ENCODE measurements around the gene SERPINC1. TPM values are rescaled to one million over a fixed set of nuclear protein-coding genes. Genes with fewer than 3 reads are reported as not detected.

Gene SERPINC1
- total RNA-seq, 1 experiment from 2014 or later, result 0.57 TPM

GRCh38 chr1:173876732-173877131, 40.4 kb downstream of the SERPINC1 start (continued):
- TF ChIP-seq E2F5 (CRISPR knock-in tag; IDR thresholded peaks at IDR 0.05), result no peak
- no peak for TF ChIP-seq SP1 (CRISPR knock-in tag; conservative IDR thresholded peaks at IDR 0.05)
- no peak for TF ChIP-seq TEAD1 (CRISPR knock-in tag; IDR thresholded peaks at IDR 0.05)
- TF ChIP-seq ELF4 (CRISPR knock-in tag; IDR thresholded peaks at IDR 0.05; ENCODE audit: low read depth), result no peak
- no peak for TF ChIP-seq ESRRA (CRISPR knock-in tag; IDR thresholded peaks at IDR 0.05; ENCODE audit: borderline replicate concordance)
- no peak for TF ChIP-seq TP53 (CRISPR knock-in tag; IDR thresholded peaks at IDR 0.05)
- no peak for TF ChIP-seq ZNF219 (CRISPR knock-in tag; IDR thresholded peaks at IDR 0.05; ENCODE audit: borderline replicate concordance)

DNA sequence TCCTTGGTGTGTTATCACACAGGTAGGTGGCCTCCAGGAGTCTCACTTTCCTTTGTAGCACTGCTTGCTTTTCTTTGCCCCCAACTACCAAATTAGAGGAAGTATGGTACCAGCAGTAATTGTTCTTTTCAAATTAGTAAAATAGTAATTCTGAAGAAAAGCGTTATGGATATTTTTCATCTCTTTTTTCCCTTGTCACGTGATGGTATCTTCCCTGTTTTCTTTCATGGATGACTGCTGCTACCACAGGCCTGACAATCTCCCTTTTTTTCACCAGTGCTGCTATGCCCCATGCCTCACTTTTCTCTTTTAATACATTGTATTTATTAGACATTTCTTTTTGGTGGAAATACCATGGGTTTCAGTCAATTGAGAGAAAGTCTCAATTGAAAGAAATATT, 45.6 kb downstream of the SERPINC1 start:
- CTCF ChIA-PET, result no interaction called here
- Mint-ChIP-seq H3K4me1 (peaks cover 27% of the 10 kb centered on the region), H3K27ac (no peak overlapping the region; the same call in 1 of the 2 replicates), H3K27me3 (ENCODE audit: low read depth) (no peaks in the 10 kb centered on the region), H3K9me3 (no peaks in the 10 kb centered on the region), H3K4me3 (no peak overlapping the region), H3K36me3 (peaks cover 49% of the 10 kb centered on the region)
- DNase-seq (ENCODE audit: low spot score), result no peak
- TF ChIP-seq ZBTB21 (CRISPR knock-in tag; IDR thresholded peaks at IDR 0.05; ENCODE audit: borderline replicate concordance), result no peak
- no peak for TF ChIP-seq FOXK1 (CRISPR knock-in tag; IDR thresholded peaks at IDR 0.05)
- TF ChIP-seq ZNF532 (CRISPR knock-in tag; IDR thresholded peaks at IDR 0.05; ENCODE audit: borderline replicate concordance), result no peak
- no peak for TF ChIP-seq ATF2 (CRISPR knock-in tag; IDR thresholded peaks at IDR 0.05; ENCODE audit: borderline replicate concordance, low read depth)
- no peak for TF ChIP-seq ESRRA (CRISPR knock-in tag; IDR thresholded peaks at IDR 0.05; ENCODE audit: borderline replicate concordance)
- POLR2A ChIA-PET, result no interaction called here
- no peak for ATAC-seq

DNA sequence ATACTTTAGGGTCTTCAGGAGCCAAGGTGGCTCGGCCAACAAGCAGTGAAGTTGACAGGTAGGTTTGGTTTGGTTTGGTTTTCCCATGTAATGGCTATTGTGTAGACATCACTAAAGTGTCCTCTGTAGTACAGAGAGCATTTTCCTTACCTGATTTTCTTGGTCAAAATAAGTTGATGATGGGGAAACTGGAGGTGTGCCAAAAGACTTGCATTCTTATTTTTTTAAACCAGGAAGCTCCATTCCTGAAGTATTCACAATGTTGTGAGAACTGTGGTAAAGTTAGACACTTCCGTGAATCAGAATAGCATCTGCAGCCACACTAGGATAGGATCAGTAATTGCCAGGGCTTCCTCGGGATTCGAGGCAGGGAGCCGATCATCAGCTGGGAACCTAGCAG, 46.0 kb downstream of the SERPINC1 start:
- ATAC-seq, result no peak
- Mint-ChIP-seq H3K4me3 (no peak overlapping the region), H3K9me3 (no peaks in the 10 kb centered on the region), H3K4me1 (peaks cover 32% of the 10 kb centered on the region), H3K27ac (no peak overlapping the region; the same call in 1 of the 2 replicates), H3K36me3 (peaks cover 53% of the 10 kb centered on the region), H3K27me3 (ENCODE audit: low read depth) (no peaks in the 10 kb centered on the region)
- POLR2A ChIA-PET, result no interaction called here
- DNase-seq (ENCODE audit: low spot score), result no peak
- TF ChIP-seq, protein P1, sequence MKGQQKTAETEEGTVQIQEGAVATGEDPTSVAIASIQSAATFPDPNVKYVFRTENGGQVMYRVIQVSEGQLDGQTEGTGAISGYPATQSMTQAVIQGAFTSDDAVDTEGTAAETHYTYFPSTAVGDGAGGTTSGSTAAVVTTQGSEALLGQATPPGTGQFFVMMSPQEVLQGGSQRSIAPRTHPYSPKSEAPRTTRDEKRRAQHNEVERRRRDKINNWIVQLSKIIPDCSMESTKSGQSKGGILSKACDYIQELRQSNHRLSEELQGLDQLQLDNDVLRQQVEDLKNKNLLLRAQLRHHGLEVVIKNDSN (CRISPR knock-in tag; IDR thresholded peaks at IDR 0.05), result no peak
- TF ChIP-seq SP1 (CRISPR knock-in tag; conservative IDR thresholded peaks at IDR 0.05) (no peak), CREB1 (CRISPR knock-in tag; IDR thresholded peaks at IDR 0.05) (no peak), OVOL2 (CRISPR knock-in tag; IDR thresholded peaks at IDR 0.05; ENCODE audit: borderline replicate concordance) (no peak), MLX (CRISPR knock-in tag; IDR thresholded peaks at IDR 0.05) (no peak), MAX (CRISPR knock-in tag; IDR thresholded peaks at IDR 0.05) (no peak), MYBL2 (CRISPR knock-in tag; IDR thresholded peaks at IDR 0.05) (no peak), ATF6 (CRISPR knock-in tag; IDR thresholded peaks at IDR 0.05) (no peak)
- CTCF ChIA-PET, result no interaction called here
